ENCODE measurements around the gene NHSL2.

The NHSL2 gene

GRCh38 chrX:71941145-71941544 is 30.5 kb downstream of the NHSL2 start:
- TF ChIP-seq CTCF (IDR thresholded peaks at IDR 0.05; ENCODE audit: low read depth, low read length, missing control alignments): no peak
- H3K4me3 ChIP-seq (replicated peaks; ENCODE audit: low read depth, low read length): no peak overlapping the region

GRCh38 chrX:71941776-71942175 is 31.1 kb downstream of the NHSL2 start:
- DNase-seq (ENCODE audit: extremely low read depth, low read depth): peak; percentile 21

More at GRCh38 chrX:71941145-71941544, 30.5 kb downstream of the NHSL2 start:
- no peak for DNase-seq (ENCODE audit: extremely low read depth, low read depth)

GRCh38 chrX:71944369-71944768 is 33.7 kb downstream of the NHSL2 start:
- TF ChIP-seq CTCF (IDR thresholded peaks at IDR 0.05; ENCODE audit: low read depth, low read length, missing control alignments): no peak
- no peak overlapping the region for H3K4me3 ChIP-seq (replicated peaks; ENCODE audit: low read depth, low read length)
- no peak for DNase-seq (ENCODE audit: extremely low read depth, low read depth)

More at GRCh38 chrX:71941776-71942175, 31.1 kb downstream of the NHSL2 start:
- no peak overlapping the region for H3K4me3 ChIP-seq (replicated peaks; ENCODE audit: low read depth, low read length)
- no peak for TF ChIP-seq CTCF (IDR thresholded peaks at IDR 0.05; ENCODE audit: low read depth, low read length, missing control alignments)

GRCh38 chrX:71945237-71945805 is 34.7 kb downstream of the NHSL2 start:
- no peak overlapping the region for H3K4me3 ChIP-seq (replicated peaks; ENCODE audit: low read depth, low read length)
- no peak for TF ChIP-seq CTCF (IDR thresholded peaks at IDR 0.05; ENCODE audit: low read depth, low read length, missing control alignments)
- no peak for DNase-seq (ENCODE audit: extremely low read depth, low read depth)

- no peak for DNase-seq (ENCODE audit: extremely low read depth, low read depth)
- TF ChIP-seq CTCF (IDR thresholded peaks at IDR 0.05; ENCODE audit: low read depth, low read length, missing control alignments): no peak
- no peak overlapping the region for H3K4me3 ChIP-seq (replicated peaks; ENCODE audit: low read depth, low read length)
These were observed 38.7 kb downstream of the NHSL2 start for GRCh38 chrX:71949363-71949762.

- no peak for DNase-seq (ENCODE audit: extremely low read depth, low read depth)
- TF ChIP-seq CTCF (IDR thresholded peaks at IDR 0.05; ENCODE audit: low read depth, low read length, missing control alignments): no peak
- H3K4me3 ChIP-seq (replicated peaks; ENCODE audit: low read depth, low read length): no peak overlapping the region
These were observed 39.3 kb downstream of the NHSL2 start for GRCh38 chrX:71949844-71950445.
